ENCODE results near the gene CHSY1.

- no peak for TF ChIP-seq CTCF (conservative IDR thresholded peaks at IDR 0.05; ENCODE audit: low read depth, low read length)
- no peak for TF ChIP-seq USF2 (IDR thresholded peaks at IDR 0.05; ENCODE audit: low read depth, low read length)
- no peak; the same call in 1 of the 2 replicates for TF ChIP-seq POLR2A (IDR thresholded peaks at IDR 0.05; ENCODE audit: low read depth, low read length)
- no peak for TF ChIP-seq MAFK (IDR thresholded peaks at IDR 0.05; ENCODE audit: low read depth, low read length)
- TF ChIP-seq BHLHE40 (IDR thresholded peaks at IDR 0.05; ENCODE audit: low read depth, low read length) = no peak
- TF ChIP-seq RCOR1 (IDR thresholded peaks at IDR 0.05; ENCODE audit: insufficient replicate concordance, low read length) = no peak
- TF ChIP-seq RAD21 (IDR thresholded peaks at IDR 0.05; ENCODE audit: low read length) = no peak
- TF ChIP-seq SMC3 (IDR thresholded peaks at IDR 0.05; ENCODE audit: low read depth, low read length) = no peak
- TF ChIP-seq CEBPB (IDR thresholded peaks at IDR 0.05; ENCODE audit: low read depth, low read length) = no peak
- TF ChIP-seq RFX5 (IDR thresholded peaks at IDR 0.05; ENCODE audit: low read depth, low read length) = no peak
- TF ChIP-seq FOS (IDR thresholded peaks at IDR 0.05; ENCODE audit: low read depth, low read length) = no peak
- TF ChIP-seq MXI1 (IDR thresholded peaks at IDR 0.05; ENCODE audit: borderline replicate concordance, low read depth, low read length) = no peak
- TF ChIP-seq ELK1 (IDR thresholded peaks at IDR 0.05; ENCODE audit: borderline replicate concordance, low read depth, low read length) = no peak
These were observed 14.2 kb upstream of the CHSY1 start for GRCh38 chr15:101266034-101266433.
